Parathyroid adenoma (tissue), 2 donors: ENCODE measurements around the gene NPAS2.

Experiments
- H2AFZ ChIP-seq: fragments of 300-600 bp; sonication (generic); one replicate; pipeline ENCODE4 v1.7.0; 2017; ENCODE audit warnings: antibody characterized with exemption, mild to moderate bottlenecking
- H3K27ac ChIP-seq: fragments of 300-600 bp; sonication (generic); one replicate; pipeline ENCODE4 v1.7.0; 2017
- H3K27me3 ChIP-seq: fragments of 300-600 bp; sonication (generic); one replicate; pipeline ENCODE4 v1.7.0; 2017; ENCODE audit warnings: low read length; ENCODE audit not compliant: control insufficient read depth, insufficient read depth
- H3K36me3 ChIP-seq: fragments of 300-600 bp; sonication (generic); one replicate; pipeline ENCODE4 v1.7.0; 2017; ENCODE audit warnings: low read length; ENCODE audit not compliant: control insufficient read depth, insufficient read depth
- H3K4me1 ChIP-seq: fragments of 300-600 bp; sonication (generic); one replicate; pipeline ENCODE4 v1.7.0; 2017; ENCODE audit warnings: control low read depth
- H3K4me2 ChIP-seq: fragments of 300-600 bp; sonication (generic); one replicate; pipeline ENCODE4 v1.7.0; 2017; ENCODE audit warnings: low read length
- H3K4me3 ChIP-seq: fragments of 300-600 bp; sonication (generic); one replicate; pipeline ENCODE4 v1.7.0; 2017; ENCODE audit warnings: low read depth, low read length
- H3K79me2 ChIP-seq: fragments of 300-600 bp; sonication (generic); one replicate; pipeline ENCODE4 v1.7.0; 2017; ENCODE audit warnings: control low read depth
- H3K9ac ChIP-seq: fragments of 300-600 bp; sonication (generic); one replicate; pipeline ENCODE4 v1.7.0; 2017; ENCODE audit warnings: mild to moderate bottlenecking
- H3K9me3 ChIP-seq: fragments of 300-600 bp; sonication (generic); one replicate; pipeline ENCODE4 v1.7.0; 2017; ENCODE audit warnings: low read length; ENCODE audit not compliant: control insufficient read depth
- TF ChIP-seq, protein P1 (sequence below): fragments of 300-600 bp; sonication (generic); IDR thresholded peaks from one replicate; pipeline ENCODE4 v1.7.0; 2017; ENCODE audit warnings: antibody characterized with exemption, mild to moderate bottlenecking
- donor health status: primary hyperparathyroidism.

Gene NPAS2

DNA sequence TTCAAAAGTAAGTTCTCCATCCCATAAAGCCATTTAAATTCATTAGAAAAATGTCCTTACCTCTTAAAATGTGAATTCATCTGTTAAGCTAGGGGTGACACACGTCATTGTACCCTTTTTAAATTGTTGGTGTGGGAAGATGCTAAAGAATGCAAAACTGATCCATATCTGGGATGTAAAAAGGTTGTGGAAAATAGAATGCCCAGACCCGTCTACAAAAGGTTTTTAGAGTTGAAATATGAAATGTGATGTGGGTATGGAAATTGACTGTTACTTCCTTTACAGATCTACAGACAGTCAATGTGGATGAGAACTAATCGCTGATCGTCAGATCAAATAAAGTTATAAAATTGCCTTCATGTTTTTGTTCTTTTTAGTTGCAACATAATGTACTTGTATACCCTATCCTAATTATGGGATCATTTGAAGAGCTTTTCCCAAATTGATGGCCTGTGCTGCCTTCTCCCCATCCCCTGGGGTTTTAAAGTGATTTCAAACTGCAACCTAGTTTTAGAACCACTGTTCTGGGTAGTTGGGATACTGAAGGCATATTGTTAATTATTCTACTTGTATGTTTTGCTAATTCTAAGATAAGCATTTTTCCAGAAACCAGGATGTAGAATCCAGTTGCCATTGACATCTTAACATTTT, 186.3 kb downstream of the NPAS2 start:
- no peak overlapping the region for H2AFZ ChIP-seq
- no peaks in the 10 kb centered on the region for H3K9me3 ChIP-seq
- H3K4me3 ChIP-seq = no peak overlapping the region
- H3K4me1 ChIP-seq = peaks cover 13% of the 10 kb centered on the region
- H3K4me2 ChIP-seq = no peak overlapping the region
- TF ChIP-seq, protein P1, sequence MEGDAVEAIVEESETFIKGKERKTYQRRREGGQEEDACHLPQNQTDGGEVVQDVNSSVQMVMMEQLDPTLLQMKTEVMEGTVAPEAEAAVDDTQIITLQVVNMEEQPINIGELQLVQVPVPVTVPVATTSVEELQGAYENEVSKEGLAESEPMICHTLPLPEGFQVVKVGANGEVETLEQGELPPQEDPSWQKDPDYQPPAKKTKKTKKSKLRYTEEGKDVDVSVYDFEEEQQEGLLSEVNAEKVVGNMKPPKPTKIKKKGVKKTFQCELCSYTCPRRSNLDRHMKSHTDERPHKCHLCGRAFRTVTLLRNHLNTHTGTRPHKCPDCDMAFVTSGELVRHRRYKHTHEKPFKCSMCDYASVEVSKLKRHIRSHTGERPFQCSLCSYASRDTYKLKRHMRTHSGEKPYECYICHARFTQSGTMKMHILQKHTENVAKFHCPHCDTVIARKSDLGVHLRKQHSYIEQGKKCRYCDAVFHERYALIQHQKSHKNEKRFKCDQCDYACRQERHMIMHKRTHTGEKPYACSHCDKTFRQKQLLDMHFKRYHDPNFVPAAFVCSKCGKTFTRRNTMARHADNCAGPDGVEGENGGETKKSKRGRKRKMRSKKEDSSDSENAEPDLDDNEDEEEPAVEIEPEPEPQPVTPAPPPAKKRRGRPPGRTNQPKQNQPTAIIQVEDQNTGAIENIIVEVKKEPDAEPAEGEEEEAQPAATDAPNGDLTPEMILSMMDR = no peak
- no peak overlapping the region for H3K9ac ChIP-seq
- H3K27me3 ChIP-seq = no peaks in the 10 kb centered on the region
- H3K36me3 ChIP-seq = no peaks in the 10 kb centered on the region
- H3K27ac ChIP-seq = no peak overlapping the region
- H3K79me2 ChIP-seq = no peaks in the 10 kb centered on the region

DNA sequence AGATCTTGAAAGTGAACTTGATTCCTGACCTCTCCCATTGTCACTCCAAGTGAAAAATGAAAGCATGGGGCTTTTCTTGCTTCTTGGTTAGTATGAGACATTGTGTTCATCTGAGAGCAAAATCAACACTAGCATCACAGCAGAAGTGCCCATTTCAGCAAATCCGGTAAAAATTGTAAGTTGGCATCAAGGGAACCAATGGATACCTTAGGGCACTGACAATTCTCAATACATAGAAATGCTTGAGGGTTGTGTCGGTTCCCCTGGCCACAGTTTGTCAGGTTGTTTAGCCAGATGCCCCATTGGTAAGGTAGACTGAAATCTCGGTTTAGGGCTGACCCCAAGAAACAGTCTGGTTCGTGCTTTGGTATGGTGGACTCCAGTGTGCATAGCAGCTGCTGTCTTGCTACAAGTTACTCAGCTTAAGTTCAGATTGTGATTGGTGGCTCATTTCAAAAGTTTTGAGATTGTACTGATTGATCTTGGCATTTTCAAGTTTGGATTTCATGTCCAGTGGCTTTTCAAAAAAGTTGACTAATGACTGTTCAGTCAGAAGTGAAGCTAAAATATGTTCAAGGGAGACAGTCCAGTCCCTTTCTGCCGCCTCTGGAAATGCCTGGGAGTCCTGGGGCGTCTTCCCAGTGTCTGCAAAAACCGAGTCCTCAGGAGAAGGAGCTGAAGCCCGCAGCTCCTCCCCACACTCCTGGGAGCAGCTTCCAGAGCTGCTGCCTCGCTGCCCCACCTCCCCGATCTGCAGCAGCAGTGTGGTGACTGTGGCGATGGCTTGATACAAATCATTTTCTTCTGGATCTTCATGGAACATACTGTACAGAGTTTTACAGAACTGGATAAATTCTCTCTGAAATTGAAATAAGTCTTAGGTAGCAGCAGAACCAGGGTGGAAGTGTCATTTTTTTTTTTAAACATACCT, 187.7 kb downstream of the NPAS2 start:
- H3K4me1 ChIP-seq = peaks cover 13% of the 10 kb centered on the region
- no peak overlapping the region for H3K4me2 ChIP-seq
- TF ChIP-seq, protein P1 = no peak
- no peaks in the 10 kb centered on the region for H3K79me2 ChIP-seq
- H3K27ac ChIP-seq = peak overlapping the region; percentile 42
- H2AFZ ChIP-seq = no peak overlapping the region
- H3K27me3 ChIP-seq = no peaks in the 10 kb centered on the region
- H3K4me3 ChIP-seq = no peak overlapping the region
- H3K9ac ChIP-seq = no peak overlapping the region
- H3K36me3 ChIP-seq = no peaks in the 10 kb centered on the region
- H3K9me3 ChIP-seq = no peaks in the 10 kb centered on the region

DNA sequence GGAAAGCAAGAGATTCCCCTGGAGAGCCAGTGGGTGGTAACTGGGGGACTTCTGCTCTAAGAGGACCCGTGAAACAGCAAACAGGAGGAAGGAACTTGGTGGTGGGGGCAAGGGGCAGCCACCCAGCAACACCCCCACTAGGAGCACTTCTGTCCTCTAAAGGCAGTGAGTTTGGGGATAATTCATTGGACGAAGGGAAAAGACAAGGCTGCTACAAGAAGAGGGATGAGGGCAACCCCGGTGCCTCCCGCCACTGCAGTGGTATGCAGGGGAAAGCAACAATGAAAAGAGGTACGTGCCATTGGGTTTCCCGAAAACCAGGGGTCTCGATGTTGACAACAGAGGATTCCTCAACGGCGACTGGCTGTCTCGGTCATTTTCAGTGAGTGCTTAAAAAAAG, 191.2 kb downstream of the NPAS2 start:
- Histone ChIP-seq H3K9ac (no peak overlapping the region), H3K27me3 (no peaks in the 10 kb centered on the region), H3K79me2 (no peaks in the 10 kb centered on the region), H3K9me3 (no peaks in the 10 kb centered on the region), H3K36me3 (no peaks in the 10 kb centered on the region), H3K4me1 (peaks cover 9% of the 10 kb centered on the region), H3K27ac (no peak overlapping the region), H3K4me2 (no peak overlapping the region), H2AFZ (no peak overlapping the region), H3K4me3 (no peak overlapping the region)
- TF ChIP-seq, protein P1 = no peak

DNA sequence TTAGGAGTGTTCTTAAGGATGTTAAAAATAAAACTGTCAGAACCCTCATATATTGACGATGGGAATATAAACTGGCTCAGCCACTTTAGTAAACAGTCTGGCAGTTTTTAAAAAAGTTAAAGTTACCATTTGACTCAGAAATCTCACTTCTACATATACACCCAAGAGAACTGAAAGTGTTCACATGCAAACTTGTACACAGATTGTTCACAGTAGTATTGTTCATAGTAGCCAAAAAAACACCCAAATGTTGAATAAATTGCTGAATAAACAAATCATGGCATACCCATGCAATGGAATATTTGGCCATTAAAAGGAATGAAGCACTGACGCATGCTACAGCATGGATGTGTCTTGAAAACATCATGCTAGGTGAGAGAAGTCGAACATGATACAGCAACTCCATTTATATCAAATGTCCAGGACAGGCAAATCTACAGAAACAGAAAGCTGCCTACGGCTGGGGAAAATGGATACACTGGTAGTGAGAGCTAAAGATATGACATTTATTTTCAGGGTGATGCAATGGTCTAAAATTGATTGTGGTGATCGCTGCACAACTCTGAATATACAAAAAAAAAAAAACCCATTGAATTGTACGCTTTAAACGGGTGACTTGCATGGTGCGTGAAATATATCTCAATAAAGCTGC, 192.2 kb downstream of the NPAS2 start:
- Histone ChIP-seq H3K9me3 (no peaks in the 10 kb centered on the region), H3K9ac (no peak overlapping the region), H3K27ac (no peak overlapping the region), H3K27me3 (no peaks in the 10 kb centered on the region), H3K79me2 (no peaks in the 10 kb centered on the region), H3K4me1 (peaks cover 8% of the 10 kb centered on the region), H3K36me3 (no peaks in the 10 kb centered on the region), H3K4me3 (no peak overlapping the region), H2AFZ (no peak overlapping the region), H3K4me2 (no peak overlapping the region)
- TF ChIP-seq, protein P1 = no peak
